ENCODE data around the gene COL26A1.
A peak's percentile ranks its signal among the peaks of the same experiment; 100 is the strongest.

Gene COL26A1

DNA sequence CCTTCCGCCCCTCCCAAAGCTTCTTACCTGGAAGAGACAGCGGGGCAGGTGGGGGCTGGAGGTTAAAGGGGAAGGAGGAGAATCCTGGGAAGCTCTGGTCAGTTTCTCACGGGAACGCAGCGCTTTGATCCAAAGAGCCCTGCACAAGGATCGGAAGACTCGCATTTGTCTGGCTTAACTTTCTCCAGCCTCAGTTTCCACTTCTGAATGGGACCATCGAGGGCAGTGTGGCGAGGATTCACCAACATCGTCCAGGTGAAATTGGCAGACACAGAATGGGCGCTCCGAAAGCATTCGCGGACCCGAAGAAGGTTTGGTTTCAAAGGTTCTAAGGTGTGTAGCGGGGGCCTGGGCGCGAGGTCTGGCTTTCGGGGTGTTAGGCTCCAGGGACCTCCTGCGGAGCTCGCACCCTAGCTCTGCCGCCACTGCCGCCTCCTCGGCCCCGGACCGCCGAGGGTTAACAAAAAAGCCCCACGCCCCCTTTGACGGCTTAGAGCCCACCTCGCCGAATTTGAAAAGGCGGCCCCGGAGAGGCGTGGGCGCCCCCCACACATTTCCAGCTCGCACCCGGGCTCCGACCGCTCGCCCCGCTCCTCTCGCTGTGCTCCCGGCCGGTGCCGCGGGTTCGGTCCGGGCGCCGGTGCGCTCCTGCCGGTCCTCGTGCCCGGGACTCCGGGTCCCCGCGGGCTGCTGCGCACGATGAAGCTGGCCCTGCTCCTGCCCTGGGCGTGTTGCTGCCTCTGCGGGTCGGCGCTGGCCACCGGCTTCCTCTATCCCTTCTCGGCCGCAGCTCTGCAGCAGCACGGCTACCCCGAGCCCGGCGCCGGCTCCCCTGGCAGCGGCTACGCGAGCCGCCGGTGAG, at the start of gene COL26A1:
Gene COL26A1 (plus strand): TSS at position 542 of the 862 bp plus-strand sequence. CDS start 158 bp downstream, at position 700.
- TF ChIP-seq, protein P1, sequence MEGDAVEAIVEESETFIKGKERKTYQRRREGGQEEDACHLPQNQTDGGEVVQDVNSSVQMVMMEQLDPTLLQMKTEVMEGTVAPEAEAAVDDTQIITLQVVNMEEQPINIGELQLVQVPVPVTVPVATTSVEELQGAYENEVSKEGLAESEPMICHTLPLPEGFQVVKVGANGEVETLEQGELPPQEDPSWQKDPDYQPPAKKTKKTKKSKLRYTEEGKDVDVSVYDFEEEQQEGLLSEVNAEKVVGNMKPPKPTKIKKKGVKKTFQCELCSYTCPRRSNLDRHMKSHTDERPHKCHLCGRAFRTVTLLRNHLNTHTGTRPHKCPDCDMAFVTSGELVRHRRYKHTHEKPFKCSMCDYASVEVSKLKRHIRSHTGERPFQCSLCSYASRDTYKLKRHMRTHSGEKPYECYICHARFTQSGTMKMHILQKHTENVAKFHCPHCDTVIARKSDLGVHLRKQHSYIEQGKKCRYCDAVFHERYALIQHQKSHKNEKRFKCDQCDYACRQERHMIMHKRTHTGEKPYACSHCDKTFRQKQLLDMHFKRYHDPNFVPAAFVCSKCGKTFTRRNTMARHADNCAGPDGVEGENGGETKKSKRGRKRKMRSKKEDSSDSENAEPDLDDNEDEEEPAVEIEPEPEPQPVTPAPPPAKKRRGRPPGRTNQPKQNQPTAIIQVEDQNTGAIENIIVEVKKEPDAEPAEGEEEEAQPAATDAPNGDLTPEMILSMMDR (IDR thresholded peaks at IDR 0.05; ENCODE audit: low read depth, low read length, missing control alignments): no peak
- in situ Hi-C loops (cut with HindIII; ENCODE audit: low sequenced_read_pairs): no loop called here
- peak within 1 kb of the TSS; percentile 40 for H3K4me3 ChIP-seq (ENCODE audit: low read depth, low read length)
- no peak for DNase-seq (ENCODE audit: low read depth)

DNA sequence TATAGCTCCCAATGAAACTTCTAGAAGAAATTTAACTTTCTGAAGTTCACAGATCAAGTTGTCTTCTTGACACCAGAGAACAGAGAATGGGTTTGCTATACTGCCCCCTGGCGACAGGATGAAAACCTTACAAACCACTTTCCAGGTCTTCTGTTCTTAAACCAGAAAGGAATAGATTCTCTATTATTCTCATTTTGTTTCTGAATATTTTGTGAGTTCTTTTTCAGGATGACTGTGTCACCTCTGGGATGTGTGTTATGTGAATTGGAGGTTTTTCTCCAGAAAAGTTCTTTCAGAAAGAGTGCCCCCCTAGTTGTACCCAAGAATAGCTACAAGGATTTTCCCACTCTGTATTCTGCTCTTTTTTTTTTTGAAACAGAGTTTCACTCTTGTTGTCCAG, 47.3 kb upstream of the COL26A1 start:
- TF ChIP-seq, protein P1 (IDR thresholded peaks at IDR 0.05; ENCODE audit: low read depth, low read length, missing control alignments): peak; percentile 64
- no peak overlapping the region for H3K4me3 ChIP-seq (ENCODE audit: low read depth, low read length)
- in situ Hi-C loops (cut with HindIII; ENCODE audit: low sequenced_read_pairs): no loop called here
- DNase-seq (ENCODE audit: low read depth): peak; percentile 16

DNA sequence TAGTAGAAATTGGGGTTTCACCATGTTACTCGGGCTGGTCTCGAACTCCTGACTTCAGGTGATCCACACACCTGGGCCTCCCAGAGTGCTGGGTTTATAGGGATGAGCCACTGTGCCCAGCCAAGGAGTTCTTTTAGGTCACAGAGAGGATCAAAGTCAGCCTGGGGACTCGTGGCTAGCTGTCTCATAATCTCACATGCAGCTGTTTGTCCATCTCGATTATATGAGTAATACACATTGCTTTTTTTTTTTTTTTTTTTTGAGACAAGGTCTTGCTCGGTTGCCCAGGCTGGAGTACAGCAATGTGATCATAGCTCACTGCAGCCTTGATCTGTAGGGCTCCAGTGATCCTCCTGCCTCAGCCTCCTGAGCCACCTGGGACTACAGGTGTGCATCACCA, 43.3 kb upstream of the COL26A1 start:
- TF ChIP-seq, protein P1 (IDR thresholded peaks at IDR 0.05; ENCODE audit: low read depth, low read length, missing control alignments): no peak
- no peak for DNase-seq (ENCODE audit: low read depth)
- no peak overlapping the region for H3K4me3 ChIP-seq (ENCODE audit: low read depth, low read length)
- in situ Hi-C loops (cut with HindIII; ENCODE audit: low sequenced_read_pairs): no loop called here

DNA sequence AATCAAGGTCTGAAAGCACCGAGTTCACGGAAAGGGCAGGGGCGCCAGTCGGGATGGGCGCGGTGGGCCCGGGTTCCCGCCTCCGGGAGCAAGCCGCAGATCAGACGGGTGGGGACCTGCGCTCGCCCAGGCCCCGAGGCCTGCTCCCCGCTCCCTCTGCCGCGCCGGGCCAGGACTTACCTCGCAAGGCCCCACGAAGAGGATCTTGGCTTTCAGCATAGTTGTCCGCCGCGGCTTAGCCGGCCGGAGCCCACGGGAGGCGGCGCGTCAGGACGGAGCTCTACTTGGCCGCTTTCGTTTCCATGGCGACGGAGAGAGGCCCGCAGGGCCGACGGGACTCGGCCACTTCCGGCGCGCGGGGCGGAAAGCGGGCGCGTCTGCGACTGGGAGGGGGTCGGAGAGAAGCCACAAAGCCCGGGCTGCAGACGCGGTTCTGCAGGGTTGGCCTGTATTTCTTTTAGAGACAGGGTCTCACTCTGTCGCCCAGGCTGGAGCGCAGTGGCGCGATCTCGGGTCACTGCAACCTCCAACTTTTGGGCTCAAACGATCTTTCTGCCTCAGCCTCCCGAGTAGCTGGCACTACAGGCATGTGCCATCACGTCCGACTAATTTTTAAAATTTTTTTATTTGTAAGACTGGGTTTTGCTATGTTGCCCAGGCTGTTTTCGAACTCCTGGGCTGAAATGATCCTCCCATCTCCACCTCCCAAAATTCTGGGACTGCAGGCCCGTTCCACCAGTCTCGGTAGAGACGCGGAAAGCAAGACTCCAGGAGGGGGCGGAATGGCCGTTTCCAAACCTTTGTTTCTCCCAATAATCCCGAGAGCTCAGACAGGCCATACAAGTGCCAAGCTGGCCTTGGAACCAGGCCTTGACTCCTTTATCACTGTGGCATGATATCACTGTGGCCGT, 40.9 kb upstream of the COL26A1 start, which contains the start of gene IFT22:
Gene IFT22 (minus strand): TSS at position 322 of the 911 bp plus-strand sequence. CDS start 103 bp downstream, at position 219.
- DNase-seq (ENCODE audit: low read depth): peak; percentile 71
- TF ChIP-seq, protein P1 (IDR thresholded peaks at IDR 0.05; ENCODE audit: low read depth, low read length, missing control alignments): peak; percentile 51
- peak within 1 kb of the TSS; percentile 91 for H3K4me3 ChIP-seq (ENCODE audit: low read depth, low read length)
- in situ Hi-C loops (cut with HindIII; ENCODE audit: low sequenced_read_pairs): no loop called here

DNA sequence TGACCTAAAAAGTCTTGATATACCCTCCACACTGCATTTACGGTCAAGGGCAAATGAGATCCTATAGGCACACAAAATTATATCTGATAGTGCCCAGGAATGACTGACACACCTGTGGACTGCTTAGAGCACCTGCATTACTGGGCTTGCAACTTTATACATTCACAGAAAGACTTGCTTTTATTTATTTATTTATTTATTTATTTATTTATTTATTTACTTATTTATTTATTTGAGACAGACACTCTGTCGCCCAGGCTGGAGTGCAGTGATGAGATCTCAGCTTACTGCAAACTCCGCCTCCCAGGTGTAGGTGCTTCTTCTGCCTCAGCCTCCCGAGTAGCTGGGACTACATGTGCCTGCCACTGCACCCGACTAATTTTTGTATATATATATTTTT, 34.5 kb upstream of the COL26A1 start:
- in situ Hi-C loops (cut with HindIII; ENCODE audit: low sequenced_read_pairs): no loop called here
- TF ChIP-seq, protein P1 (IDR thresholded peaks at IDR 0.05; ENCODE audit: low read depth, low read length, missing control alignments): no peak
- no peak overlapping the region for H3K4me3 ChIP-seq (ENCODE audit: low read depth, low read length)
- DNase-seq (ENCODE audit: low read depth): no peak

DNA sequence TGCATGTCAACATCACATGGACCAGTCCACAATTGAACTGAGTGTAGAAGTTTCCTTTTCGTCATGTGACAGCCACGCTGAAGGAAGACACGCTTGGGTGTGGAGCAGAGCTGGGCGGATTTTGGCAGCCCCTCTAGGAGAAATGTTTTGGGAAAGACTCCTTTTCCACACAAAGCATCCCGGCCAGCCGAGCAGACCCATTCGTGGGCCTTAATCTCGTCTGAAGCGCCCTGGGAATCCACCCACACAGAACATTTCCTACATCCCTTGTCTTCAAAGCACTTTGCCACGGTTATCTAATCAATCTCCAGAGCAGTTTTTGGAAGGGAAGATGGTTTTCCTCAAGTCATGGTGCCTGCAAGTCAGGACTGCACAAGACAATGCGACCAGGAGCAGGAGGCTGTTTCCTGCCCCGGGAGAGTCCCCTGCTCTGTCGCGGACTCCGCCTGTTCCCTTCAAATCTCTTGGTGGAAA, 32.6 kb upstream of the COL26A1 start:
- TF ChIP-seq, protein P1 (IDR thresholded peaks at IDR 0.05; ENCODE audit: low read depth, low read length, missing control alignments): no peak
- DNase-seq (ENCODE audit: low read depth): no peak
- H3K4me3 ChIP-seq (ENCODE audit: low read depth, low read length): no peak overlapping the region
- in situ Hi-C loops (cut with HindIII; ENCODE audit: low sequenced_read_pairs): no loop called here

All from astrocyte of the cerebellum (primary cell).